Epithelial cell of prostate (primary cell): ENCODE results near the gene NPHP4.

Experiments used
- DNase-seq: peaks from one replicate; pipeline ENCODE4 v3.0.0-alpha.2; 2011; ENCODE audit warnings: low read depth, low spot score
- H3K27ac ChIP-seq: fragments of 450-650 bp; 2 replicates; pipeline ENCODE4 v1.5.1; 2017; ENCODE audit warnings: mild to moderate bottlenecking

NPHP4 gene

DNA sequence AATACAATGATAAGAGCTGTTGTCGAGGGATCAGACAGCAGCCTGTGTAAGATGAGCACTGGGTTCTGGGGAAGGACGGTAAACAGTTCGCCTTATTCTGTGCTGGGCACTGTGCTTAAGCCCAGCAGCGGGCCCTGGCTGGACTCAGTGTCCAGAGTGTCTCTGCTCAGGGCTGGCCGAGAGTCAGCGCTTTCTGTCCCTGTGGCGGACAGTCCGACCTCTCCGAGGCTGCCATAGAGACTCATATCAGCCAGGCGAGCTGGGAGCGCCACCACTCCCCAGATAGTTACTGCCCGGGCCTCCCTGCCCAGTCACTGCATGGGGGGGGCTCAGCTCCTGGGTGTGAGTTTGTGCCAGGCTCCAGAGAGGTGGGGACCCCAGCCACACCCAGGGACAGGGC, 14.7 kb upstream of the NPHP4 start:
- DNase-seq = no peak

DNA sequence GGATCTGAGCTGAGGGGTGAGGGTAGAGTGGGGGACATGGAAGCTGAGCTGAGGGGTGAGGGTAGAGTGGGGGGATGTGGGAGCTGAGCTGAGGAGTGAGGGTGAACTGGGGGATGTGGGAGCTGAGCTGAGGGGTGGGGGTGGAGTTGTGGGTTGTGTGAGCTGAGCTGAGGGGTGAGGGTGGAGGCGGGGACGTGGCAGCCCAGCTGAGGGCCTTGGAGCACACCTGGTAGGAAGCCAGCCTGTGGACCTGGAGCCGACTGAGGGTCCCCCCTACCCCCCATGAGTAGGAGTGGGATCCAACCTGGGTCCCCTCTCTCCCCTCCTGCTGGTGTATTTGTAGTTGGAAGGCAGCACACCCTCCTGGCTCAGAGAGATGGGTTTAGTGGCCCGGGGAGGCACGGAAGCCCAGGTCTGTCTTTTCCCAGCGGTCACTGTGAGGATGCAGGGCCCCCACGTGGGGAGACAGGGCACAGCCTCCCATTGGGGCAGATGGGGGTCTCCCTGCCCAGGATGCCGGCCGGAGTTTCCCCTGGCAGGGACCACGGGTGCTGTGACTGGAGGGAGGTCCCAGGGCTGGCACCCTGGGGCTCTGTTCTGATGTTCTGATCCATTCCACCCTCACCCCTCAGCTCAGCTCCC, 13.2 kb upstream of the NPHP4 start:
- no peak for DNase-seq
- no peak overlapping the region for H3K27ac ChIP-seq

More for the DNA sequence above, 14.7 kb upstream of the NPHP4 start:
- no peak overlapping the region for H3K27ac ChIP-seq

DNA sequence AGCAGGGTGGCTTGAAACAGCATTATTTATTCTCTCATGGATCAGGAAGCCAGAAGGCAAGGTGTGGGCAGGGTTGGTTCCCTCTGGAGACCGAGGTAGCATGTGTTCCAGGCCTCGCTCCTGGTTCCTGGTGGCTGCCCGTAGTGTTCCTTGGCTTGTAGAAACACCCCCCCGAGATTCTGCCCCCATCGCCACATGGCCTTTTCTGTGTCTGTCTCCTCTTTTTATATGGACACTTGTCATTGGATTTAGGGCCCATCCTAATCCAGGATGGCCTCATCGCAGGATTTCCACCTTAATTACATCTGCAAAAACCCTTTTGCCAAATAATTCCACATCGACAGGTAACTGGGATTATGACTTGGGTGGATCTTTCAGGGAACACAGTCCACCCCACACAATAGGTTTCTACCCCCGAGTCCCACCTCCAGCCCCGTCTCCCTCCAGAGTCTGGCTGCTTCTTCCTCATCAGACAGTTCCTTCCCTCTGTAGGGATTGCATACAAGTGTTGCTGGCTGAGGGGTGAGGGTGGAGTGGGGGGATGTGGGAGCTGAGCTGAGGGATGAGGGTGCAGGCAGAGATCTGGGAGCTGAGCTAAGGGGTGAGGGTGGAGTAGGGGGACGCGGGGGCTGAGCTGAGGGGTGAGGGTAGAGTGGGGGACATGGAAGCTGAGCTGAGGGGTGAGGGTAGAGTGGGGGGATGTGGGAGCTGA, 12.3 kb upstream of the NPHP4 start:
- no peak overlapping the region for H3K27ac ChIP-seq
- DNase-seq = no peak

DNA sequence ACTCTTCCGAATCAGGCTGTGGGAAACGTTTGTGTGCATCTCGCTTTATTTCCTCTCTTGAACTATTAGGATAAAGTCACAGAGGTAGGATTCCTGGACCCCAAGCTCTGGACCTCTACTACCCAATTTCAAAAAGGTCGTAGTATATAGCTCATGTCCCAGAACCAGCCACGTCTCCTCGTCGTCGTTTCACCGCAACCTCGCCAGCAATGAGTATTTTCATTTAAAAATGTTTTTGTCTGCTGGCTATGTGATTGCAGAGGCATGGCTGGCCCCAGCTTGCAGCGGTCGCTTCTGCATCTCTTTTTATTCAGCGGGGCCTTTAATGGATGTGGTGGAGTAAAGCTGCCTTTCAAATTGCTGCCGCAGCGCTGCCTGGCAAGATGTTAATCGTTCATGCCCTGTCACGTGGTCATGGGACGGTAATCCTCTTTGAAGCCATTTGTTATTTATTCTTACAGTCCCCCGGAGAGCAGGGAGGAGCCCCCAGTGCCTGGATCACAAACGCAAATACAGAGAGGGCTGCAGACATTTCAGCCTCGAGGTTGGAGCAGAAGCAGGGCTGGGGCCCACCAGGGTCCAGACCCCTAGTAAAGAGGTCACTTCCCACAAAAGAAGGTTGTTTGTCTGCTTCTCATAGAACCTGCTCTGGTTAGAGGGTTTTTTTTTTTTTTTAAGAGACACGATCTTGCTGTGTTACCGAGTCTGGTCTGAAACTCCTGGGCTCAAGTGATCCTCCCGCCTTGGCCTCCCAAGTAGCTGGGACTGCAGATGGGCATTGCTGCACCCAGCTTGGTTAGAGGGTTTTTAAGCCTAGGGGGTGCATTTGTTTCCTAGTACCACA, 11.6 kb upstream of the NPHP4 start:
- no peak overlapping the region for H3K27ac ChIP-seq
- DNase-seq = no peak

DNA sequence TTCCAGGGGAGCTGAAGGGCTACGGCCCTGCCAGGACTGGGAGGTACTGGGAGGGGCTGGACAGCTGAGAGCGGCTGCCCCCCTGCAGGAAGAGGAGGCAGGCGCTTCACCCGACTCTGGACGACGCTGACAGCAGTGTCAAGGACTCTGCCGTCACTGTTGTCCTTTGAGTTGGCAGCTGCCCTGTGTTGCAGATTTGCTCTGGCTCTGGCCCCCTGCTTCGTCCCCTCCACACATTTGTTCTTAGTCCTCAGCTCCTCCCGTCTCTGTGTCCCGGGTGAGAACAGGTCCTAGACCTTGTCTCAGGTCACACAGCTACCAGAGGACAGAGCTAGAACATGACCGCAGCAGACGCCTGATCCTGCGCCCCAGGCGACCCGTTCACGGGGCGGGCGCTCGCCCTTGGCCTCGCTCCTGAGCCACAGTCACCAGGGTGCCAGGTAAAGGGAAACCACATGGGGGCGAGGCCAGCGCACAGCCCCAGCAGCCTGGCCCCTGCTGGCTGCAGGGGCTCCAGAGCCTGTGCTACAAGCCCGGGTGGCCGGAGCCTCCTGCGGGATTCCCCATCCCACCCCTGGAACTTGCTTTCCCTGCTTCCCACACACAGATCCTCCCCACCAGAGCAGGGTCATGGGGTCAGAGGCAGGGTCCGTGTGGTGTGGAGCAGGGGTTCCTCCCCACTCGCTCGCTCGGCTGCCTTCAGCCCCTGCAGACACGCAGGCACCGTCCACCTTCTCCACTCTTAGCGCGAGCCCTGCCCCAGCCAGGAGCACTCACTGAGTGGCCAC, 10.7 kb upstream of the NPHP4 start:
- no peak for DNase-seq
- H3K27ac ChIP-seq = no peak overlapping the region

DNA sequence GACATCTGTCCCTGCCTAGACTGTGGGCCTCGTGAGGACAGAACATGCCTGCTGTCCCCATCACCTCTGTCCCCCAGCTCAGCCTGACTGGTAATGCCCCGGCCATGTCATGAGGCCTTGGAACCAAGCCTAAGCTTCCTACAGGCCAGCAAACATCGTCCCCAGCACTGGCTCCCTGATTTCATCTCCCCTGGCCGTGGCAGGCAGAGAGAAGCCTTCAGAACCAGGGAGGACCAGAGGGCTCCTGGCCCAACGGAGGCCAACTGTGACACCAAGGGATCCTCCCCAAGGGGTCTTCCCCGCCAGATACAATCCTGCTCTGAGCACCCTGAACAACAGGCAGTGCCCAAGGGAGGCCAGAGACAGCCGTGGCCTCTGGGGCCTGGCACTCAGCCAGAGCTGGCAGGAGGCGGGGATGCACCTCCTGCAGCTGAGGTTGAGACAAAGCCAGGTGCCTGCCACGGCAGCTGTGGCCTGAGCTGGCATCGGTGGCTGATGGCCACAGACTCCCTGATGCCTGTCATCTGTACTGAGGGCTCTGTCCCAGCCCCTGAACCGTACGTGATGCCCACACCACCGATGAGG, 9.9 kb upstream of the NPHP4 start:
- no peak overlapping the region for H3K27ac ChIP-seq
- DNase-seq = no peak

DNA sequence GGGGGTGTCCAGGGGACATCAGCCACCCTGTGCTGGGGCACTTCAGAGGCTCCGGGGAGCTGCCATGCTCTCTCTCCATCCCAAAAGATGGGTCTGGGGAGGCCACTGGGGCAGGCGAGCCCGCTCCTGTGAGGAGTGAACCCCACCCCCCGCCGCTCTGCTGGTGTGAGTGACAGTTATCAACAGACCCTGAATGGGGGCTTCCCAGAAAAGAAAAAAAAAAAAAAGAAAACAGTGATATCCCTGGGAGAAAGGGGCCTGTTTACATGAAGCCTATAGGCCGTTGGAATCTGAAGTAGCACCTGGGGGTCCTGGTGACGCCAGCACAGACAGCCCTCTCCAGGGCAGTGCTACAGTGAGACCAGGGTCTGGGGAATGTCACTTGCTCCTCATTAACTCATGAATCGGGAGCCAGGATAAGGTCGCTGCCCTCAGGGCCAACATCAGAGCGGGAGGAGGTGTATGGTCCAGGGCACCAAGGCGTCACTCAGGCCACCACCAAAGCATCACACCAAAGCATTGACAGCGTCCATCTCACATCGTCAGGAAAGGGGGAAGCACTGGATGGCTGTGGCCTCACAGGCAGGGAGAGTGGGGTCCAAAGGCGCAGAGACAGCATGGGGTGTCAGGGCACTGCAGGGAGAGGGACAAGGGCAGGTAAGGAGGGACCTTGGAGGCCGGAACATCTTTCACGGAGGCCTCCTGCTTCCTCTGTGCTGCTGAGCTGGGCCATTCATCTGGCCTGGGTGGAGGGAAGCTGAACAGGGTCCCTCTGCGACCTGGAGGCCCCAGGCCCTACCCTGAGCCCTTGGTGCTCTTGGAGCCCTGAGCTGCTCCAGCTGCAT, 8.4 kb upstream of the NPHP4 start:
- DNase-seq = no peak
- H3K27ac ChIP-seq = no peak overlapping the region

DNA sequence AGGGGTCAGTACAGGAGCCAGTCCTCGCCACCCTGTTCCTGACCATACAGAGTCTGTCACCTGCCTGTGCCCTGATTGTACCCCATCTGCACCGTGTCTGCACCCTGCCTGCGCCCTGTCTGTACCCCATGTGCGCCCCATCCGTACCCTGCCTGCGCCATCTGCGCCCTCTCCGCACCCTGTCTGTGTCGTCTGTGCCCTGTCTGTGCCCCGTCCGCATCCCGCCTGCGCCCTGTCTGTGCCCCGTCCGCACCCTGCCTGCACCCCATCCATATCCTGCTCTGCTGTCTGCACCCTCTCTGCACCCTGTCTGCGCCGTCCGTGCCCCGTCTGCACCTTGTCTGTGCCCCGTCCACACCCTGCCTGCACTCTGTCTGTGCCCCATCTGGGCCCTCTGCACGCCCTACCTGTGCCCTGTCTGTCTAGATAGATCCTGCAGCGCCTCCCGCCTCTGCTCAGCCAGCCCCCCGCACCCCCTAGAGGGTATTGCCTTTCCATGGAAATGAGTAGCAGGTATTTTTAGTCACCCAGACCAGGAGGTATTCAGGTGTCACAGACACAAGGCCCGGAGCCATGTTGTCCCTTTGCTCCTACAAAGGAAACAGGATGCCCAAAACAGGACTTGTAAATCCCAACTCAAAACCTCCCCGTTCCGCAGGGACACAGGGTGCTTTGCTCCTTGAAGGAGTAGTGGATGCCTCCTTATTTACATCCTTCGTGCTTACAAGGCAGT, 7.7 kb upstream of the NPHP4 start:
- DNase-seq = no peak
- H3K27ac ChIP-seq = no peak overlapping the region

DNA sequence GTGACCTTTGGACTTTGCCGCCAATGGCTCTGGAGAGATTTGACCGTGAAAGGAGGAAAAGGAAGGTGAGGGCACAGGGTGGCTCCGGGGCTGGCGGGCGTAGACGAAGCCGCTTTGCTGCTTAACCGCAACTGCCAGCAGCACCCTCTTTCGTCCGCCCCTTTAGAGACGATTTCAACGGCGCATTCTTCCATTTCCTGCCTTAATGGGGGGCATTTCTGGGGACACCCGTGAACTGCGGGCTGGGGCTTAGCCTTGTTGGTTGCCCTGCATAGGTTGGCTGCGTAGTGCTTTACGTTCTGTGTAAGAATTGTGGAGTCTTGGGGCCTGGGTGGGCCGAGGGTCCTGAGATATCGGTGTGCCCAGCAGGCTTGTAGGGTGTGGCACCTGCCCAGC, 6.7 kb upstream of the NPHP4 start:
- DNase-seq = no peak
- no peak overlapping the region for H3K27ac ChIP-seq

DNA sequence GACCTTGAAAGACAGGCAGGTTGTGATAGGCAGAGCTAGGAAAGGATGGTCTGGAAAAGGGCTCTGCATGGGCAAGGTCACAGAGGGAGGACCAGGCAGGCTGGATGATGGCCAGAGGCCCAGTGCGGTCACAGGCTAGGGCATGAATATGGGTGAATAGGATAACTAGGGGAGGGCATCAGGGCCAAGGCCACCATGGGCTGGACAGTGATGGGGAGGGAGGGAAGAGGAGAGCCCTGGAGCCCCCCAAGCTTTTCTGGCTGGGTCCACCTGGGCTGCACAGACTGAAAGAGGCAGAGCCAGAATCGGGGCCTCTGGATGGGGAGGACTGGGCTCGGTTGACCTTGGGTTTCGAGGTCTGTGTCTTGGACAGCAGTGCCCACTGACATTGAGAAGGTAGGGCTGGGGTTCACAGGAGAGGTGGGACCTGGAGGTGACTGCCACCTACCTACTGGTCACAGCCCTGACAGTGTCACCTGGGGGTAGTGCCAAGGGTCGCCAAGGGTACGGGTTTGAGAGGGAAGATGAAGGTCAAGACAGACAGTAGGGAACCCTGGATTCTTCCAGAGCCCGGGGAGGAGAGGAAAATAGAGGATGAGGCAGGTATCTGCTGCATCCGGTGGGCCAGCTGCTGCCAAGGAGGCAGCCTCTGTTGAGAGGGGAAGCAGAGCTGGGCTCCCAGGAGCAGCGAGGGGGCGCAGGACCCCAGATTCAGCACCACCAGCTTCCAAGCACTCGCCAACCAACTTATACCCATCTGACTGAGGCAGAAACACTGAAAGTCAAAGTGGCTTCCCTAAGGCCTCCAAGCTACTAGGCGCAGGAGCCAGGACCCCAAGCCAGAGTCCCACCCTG, 6.1 kb upstream of the NPHP4 start:
- no peak for DNase-seq
- no peak overlapping the region for H3K27ac ChIP-seq

DNA sequence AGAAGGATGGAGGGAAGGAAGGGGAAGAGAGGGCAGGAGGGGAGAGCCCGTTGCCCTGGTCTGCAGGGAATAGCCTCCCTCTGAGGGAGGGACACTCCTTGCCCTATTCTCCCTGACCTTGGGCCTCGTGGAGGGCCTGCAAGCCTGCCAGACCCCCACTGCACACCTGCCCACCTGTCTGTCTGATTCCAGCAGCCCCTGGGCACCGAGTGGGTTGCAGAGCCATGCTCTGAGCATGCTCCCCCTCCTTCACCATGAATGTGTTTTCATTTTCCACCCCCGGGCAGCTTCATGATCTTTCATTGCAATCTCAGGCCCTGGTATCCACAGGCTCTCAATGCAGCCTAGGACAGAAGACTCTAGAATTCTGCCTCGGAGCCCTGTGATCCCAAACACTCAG, 5.1 kb upstream of the NPHP4 start:
- no peak overlapping the region for H3K27ac ChIP-seq
- no peak for DNase-seq

DNA sequence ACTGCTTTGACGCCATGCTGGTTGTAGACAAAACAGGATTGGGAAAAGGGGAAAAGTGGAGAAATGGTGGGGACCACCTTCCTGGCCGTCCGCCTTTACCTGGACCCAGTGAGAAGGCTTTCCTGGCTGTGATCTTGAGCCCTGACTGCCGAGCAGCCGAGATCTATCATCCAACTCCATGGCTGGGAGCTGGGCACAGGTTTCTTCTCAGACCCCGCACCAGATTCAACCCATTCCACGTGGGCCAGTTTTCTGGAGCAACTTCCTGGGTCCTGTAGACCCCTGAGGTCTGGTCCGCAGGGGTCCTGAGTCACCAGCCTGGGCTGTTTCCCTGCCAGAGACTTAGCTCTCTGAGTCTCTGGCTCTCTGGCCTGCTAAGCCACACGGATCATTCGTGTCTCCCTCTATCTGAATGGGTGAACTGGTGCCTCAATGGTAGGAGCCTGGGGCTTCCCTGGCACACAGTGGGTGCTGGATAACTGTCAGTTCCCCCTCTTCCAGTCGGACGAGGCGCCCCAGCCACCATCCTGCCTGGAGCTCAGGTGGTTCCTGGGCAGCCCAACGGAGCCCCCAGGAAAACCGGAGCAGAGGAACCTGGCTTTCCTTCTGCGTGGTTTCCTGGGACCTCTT, 4.5 kb upstream of the NPHP4 start:
- H3K27ac ChIP-seq = no peak overlapping the region
- DNase-seq = no peak

DNA sequence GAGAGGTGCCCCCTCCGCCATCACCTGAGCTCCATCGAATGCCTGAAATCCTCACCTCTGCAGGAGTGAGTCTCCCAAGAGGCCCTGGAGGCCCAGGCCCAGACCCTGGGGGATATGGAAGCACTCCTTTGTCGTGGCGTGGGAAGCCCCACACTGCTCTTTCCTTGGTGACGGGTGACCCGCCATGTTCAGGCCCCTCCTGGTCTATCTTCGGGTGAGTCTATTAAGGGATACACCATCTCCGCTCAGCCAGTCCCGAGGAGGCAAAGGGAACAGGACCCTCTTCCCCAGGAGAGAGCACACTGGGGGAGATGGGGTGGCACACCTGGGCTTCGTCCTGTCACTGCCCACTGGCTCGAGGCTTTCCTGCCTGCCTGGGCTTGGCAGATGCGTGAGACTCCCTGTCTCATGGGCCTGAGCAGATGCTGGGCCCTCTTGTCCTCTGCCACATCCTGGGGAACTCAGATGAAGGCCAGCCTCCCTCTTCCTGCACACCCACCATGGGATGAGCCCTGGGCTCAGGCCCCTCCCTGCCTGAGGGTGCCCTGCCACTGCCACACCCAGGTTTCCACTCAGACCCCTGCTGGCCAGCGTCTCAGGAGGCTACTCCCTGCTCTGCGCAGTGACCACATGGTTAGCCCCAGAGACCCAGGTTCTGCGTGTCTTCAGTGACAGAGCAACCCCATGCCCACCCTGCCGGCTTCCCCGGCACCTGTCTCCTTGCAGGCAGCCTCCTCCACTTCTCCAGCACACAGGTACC, 3.8 kb upstream of the NPHP4 start:
- no peak overlapping the region for H3K27ac ChIP-seq
- DNase-seq = no peak

DNA sequence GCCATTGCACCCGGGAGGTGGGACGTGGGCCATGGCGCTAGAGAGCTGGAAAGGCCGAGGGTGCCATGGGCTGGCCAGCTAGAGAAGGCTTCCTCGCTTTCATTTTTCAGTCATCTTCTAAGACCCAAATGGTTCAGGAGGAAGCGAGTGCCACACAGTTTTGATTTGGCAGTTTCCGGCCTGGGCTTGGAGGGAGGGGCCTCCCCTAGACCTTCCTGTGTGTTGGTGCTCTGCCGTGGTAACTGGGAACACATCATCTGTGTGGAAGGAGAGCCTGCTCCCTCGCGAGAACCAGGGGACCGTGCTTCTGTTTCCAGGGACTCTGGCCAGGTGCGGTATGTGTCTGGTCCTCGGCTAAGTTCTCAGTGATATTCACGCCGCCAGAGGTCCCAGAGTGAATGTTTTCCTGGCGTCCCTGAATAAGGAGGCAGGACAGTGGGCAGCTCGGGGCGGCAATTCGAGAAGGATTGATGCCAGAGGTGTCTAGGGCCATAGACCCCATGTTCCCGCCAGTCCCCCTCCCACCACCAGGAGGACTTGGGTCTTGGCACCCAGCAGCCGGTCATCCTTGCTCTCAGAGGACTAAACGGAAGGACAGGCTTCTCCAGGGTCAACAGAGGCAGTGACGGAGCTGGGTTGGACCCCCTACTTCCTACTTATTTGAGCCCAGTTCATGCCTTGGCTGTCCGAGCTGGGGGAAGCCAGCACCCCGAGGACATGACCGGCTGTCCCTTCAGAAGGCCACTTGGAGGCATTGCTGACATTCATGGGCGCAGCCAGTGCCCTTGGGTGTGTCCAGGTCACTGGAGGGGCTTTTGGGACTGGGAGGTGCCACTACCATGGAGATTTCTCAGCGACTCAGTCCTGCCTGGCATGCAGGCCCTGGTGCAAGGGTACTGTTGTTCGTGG, 2.7 kb upstream of the NPHP4 start:
- DNase-seq = no peak
- H3K27ac ChIP-seq = no peak overlapping the region
